HG03460 (cell line): Measurements from ENCODE around the gene PIAS3.
"Not testable (repeated sequence)": the region's sequence is repeated elsewhere in the genome, so short reads cannot be mapped to it uniquely, and the experiment has no call there.

Source experiments
- ATAC-seq: cut with Tn5 transposase; IDR thresholded peaks from one replicate; pipeline ENCODE4 v1.9.1; 2021; ENCODE audit not compliant: unreplicated experiment

Gene PIAS3

DNA sequence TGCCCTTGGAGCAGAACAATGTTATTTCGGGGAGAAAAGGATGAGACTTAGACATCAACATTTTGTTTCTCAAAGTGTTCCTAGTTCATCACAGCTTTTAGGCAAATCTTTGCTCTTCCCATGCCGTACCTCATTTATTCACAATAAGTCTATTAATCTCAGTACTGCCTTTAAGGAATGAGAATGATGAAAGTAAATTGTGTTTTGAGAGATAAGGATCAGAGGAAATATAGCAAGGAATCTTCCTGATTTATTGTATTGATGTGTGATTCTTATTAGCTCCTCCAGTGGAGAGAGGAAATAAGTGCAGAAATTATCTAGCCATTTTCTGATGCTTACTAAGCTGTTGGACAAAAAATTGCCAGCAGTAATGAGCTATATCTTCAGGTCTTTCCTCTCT, 32.9 kb downstream of the PIAS3 start:
- no peak for ATAC-seq

DNA sequence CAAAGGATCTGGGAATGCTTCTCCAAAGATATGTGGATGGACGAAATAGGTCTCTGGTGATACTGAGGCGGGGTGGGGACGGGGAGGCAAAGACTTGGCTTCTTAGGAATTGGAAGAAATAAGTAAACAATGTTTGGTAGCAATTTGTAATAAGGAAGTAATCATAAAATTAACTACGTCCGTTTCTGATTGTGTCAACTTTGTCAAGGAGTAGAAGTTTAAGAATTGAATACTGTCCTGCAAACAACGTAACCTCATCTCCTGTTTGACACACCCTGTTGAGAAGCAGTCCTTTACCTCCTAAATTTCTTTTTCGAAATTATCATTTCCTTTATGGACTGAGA, 34.4 kb downstream of the PIAS3 start:
- ATAC-seq = no peak

DNA sequence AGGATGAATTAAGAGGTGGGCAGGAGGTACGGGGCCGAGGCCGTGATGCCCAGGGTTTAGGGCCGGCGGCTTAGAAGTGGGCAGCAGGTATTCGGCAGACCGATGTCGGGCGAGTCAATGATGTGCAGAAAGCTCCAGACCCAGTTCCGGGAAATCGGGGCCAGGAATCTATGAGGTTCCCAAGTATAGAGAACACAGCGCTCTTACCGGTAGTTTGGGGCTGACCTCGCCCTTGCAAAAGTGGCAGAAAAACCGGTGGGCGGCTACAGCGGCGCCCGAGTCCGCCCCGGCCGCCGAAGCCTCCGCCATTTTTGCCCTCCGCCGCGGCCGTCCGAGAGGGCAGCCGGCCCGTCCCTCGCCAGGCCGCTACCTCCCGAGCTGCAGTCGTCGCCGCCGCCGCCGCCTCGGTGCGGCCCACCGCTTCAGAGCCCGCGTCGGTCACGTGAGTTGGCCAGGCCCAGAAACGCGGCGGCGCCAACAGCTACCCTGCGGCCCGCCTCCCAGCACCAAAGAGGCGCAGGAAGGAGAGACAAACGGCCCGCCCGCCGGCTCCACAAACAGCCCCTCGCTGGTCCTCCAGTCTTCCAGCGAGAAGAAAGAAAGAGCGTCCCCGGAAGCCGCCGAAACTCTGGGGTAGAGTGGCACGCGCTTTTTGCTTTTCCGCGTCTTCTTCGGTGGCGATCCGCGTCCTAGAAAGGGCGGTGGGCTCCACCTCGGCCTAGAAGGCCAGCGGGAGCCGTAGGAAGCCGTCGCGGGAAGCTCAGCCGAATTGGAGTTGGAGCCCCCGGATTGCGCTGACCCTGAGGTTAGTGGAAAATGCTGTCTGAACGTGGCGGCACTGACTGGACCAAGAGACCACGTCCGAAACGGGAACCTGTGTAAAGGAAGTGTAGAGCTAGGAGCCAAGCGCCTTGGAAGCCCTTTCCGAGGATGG, 35.0 kb downstream of the PIAS3 start, which contains the start of the genes POLR3C and RNF115:
Gene POLR3C (plus strand): TSS at position 636 of the 934 bp plus-strand sequence. CDS start 1,577 bp downstream, outside the sequence.
Gene RNF115 (minus strand): TSS at position 531 of the 934 bp plus-strand sequence. CDS start 222 bp downstream, at position 309.
- ATAC-seq = peak; percentile 80

DNA sequence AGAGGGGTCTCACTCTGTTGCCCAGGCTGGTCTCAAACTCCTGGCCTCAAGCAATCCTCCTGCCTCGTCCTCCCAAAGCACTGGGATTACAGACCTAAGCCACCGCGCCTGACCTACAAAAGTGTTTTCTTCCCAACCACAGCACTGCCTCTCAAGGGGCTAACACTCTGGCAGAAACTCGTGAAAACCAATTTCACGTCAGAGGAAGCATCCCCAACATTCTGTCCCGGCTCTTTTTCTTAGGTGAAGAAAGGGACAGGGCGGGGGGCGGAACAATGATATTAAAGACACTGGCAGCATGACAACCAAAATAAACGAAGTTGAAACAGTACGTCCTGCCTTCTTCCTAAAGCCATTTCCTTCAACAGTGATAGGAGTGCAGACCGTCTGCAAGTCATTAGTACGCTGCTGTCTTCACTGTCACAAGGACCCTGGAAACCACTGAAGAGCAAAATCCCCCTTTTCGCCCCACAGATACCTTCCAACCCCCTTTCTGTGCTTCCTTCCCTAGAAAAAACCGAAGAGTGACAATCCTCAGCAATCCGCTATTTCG, 36.0 kb downstream of the PIAS3 start:
- ATAC-seq = not testable (repeated sequence)

DNA sequence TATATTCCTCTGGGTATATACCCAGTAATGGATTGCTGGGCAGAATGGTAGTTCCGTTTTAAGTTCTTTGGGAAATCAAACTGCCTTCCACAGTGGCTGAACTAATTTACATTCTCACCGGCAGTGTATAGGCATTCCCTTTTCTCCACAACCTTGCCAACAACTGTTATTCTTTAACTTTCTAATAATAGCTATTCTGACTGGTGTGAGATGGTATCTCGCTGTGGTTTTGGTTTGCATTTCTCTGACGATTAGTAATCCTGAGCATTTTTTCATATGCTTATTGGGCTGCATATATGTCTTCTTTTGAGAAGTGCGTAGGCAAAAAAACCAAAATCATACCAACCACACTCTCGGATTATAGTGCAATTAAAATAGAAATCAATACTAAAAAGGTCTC, 40.8 kb downstream of the PIAS3 start:
- ATAC-seq = peak; percentile 47

DNA sequence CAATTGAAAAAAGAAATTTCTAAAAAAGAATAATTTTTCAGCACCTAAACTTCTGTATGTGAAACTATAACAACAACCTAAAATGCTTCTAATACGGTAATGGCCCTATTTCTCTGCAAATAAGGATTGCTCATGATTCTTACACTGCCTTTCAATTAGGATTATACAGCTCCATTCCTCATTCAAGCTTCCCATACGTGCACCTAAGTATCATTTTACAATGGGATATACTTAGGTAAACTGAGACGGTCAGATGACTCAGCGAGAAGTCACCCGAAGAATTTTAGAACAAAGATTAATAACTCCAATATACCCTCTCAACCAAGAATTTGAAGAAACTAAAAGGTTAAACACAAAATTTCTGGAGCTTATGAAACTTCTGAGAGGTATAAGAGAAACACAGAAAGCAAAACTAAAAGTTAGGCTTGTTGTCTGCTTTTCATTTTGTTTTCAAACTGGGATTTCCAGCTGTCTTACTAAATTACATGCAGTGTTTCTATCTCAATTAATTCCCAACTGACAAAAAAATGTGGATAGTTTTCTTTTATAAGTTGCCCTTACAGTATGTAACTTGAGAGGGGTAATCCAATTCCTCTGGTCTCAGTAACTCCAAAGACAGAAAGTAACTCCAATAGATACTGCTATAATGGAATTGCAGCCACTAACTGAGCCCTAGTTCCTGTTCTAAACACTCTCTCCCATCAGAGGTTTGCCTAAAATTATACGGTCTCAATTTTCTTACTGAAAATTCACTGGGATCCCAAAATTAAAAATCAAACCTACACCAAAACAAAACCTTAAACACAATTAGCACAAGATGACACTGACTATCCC, 45.7 kb downstream of the PIAS3 start:
- ATAC-seq = not testable (repeated sequence)

DNA sequence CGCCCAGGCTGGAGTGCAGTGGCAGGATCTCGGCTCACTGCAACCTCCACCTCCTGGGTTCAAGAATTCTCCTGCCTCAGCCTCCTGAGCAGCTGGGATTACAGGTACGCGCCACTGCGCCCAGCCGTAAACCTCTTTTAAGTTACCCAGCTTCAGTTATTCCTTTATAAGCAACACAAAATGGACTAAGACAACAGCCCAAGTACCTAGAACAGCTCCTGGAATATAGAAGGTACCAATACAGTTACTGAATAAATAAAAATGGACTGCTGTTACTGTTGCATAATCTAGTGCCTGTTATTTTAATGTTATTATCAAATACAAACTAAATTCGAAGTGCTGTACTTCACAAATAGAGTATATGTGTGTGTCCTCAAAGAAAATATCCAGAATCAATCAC, 52.0 kb downstream of the PIAS3 start:
- ATAC-seq = no peak

DNA sequence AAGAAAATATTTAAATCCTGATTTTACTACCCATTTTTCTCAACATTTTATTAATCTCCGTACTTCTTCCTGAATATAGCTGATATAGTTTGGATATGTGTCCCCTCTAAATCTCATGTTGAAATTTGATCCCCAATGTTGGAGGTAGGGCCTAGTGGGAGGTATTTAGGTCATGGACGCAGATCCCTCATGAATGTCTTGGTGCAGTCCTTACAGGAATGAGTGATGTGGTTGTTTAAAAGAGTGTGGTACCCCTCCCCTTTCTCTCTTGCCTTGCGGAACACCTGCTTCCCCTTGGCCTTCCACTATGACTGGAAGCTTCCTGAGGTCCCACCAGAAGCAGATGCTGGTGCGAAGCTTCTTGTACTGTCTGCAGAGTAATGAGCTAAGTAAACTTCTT, 52.5 kb downstream of the PIAS3 start:
- no peak for ATAC-seq

DNA sequence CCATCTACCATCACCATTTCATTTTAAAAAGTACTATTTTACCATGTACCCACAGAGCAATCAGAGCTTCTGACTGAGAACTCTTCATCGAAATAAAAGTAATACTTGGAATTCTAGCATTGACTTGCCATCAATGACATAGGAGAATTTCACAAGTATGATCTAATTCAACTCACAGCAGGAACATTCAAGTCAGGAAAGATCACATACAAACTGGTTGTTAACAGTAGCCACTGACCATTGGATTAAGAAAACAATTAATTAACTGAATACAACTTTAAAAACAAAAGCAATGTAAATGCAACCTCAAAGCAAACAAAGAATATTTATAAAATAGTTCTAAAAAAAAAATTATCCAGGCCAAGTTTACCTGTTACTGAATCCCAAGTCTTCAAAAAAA, 53.8 kb downstream of the PIAS3 start:
- no peak for ATAC-seq

DNA sequence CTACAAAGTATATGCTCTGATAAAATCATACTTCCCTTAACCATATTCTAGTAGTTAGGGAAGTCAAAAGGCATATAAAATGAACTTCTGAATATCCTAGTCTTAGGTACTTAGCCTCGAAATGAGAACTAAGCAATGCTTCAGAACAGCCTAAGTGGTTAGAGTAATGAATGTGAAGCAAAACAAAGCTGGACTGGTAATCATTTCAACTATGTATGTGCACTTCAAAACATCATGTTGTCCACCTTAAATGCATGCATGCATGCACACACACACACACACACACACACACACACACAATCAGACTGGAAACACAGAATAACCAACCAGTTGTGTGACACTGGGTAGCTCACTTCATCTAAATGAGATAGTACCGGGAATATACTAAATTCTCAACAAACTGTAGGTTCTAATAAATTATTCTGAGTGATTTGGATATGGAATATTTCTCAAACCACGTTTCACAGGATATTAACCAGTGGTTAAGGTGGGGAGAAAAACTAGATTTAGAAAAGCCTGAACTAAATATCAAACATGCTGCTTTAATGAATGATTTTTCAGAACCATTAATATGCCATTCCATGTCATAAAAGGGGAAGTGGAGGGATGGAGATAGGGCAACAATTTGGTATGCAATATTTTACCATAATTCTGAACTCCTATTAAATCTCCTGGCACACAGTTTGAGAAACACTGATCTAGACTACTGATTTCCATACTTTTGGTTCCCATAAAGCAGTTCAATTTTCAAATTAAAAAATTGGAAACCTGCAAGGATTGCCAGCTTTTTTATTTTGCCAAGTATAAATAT, 54.4 kb downstream of the PIAS3 start:
- ATAC-seq = no peak

DNA sequence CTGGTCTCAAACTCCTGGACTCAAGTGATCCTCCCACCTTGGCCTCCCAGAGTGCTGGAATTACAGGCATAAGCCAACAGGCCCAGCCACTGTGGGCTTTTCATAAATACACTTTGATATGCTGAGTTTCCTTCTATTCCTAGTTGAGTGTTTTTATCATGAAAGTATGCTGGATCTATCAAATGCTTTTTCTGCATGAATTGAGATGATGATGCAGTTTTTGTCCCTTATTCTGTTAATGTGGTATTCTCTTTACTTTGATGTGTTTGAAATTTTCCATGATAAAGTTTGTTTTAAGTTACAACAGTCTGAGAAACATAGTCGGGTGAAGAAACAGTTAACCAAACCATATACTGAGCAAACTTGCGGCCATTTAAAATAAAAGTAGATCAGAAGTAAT, 59.1 kb downstream of the PIAS3 start:
- ATAC-seq = no peak
